K562 (cell line): ENCODE data around the gene DHCR24.

Experiments
- BRF1 ChIP-seq: IDR thresholded peaks from 3 replicates; pipeline ENCODE4 v1.6.1; 2011; ENCODE audit warnings: borderline replicate concordance, mild to moderate bottlenecking; ENCODE audit not compliant: insufficient read length; ENCODE audit errors: extremely low read depth
- FOXM1 ChIP-seq, 2 experiments: fragments of 450-650 bp in 1 of 2; sonication (generic) in 1 of 2; formaldehyde crosslinking in 1 of 2; IDR thresholded peaks; 2 replicates each; pipeline versions ENCODE4 v1.6.1 to v1.9.0; 2017 to 2022; ENCODE audit warnings: low read depth in 2 of 2, mild to moderate bottlenecking in 2 of 2, missing genetic modification reagents in 1 of 2, moderate library complexity in 1 of 2
- HCFC1 ChIP-seq: IDR thresholded peaks from 2 replicates; pipeline ENCODE4 v1.6.1; 2012; ENCODE audit warnings: low read depth, low read length, improper control_type of control experiment
- IRF2 ChIP-seq: sonication (generic); formaldehyde crosslinking; IDR thresholded peaks from 2 replicates; pipeline ENCODE4 v1.8.1; 2022; ENCODE audit warnings: mild to moderate bottlenecking, missing genetic modification reagents
- KDM1A ChIP-seq, 2 experiments: fragments of 450-650 bp; IDR thresholded peaks; 2 replicates each; pipeline ENCODE4 v1.6.1; 2016; ENCODE audit warnings: mild to moderate bottlenecking in 2 of 2
- MTA3 ChIP-seq: fragments of 450-650 bp; formaldehyde crosslinking; IDR thresholded peaks from 2 replicates; pipeline ENCODE4 v1.6.1; 2017; ENCODE audit warnings: mild to moderate bottlenecking, borderline replicate concordance
- NFRKB ChIP-seq: fragments of 450-650 bp; IDR thresholded peaks from 2 replicates; pipeline ENCODE4 v1.6.1; 2016; ENCODE audit warnings: low read depth
- NR1H2 ChIP-seq: sonication (generic); formaldehyde crosslinking; IDR thresholded peaks from 2 replicates; pipeline ENCODE4 v1.4.0; 2020; ENCODE audit warnings: mild to moderate bottlenecking, missing genetic modification reagents
- POLR2A ChIP-seq: fragments of 450-650 bp; conservative IDR thresholded peaks from 2 replicates; pipeline ENCODE4 v1.6.1; 2016
- ZNF146 ChIP-seq: IDR thresholded peaks from one replicate; pipeline ENCODE4 v1.6.1; 2018; ENCODE audit warnings: missing compliant biosample characterization; ENCODE audit not compliant: unreplicated experiment
- ZNF717 ChIP-seq: fragments of 250-450 bp; sonication (Bioruptor Pico); IDR thresholded peaks from 2 replicates; pipeline ENCODE4 v1.5.0; 2021
- TF ChIP-seq, protein P1 (sequence below), 2 experiments: fragments of 200-800 bp in 1 of 2; sonication (Bioruptor generic) in 1 of 2; sonication (generic) in 1 of 2; formaldehyde crosslinking in 1 of 2; IDR thresholded peaks in 1 of 2; conservative IDR thresholded peaks in 1 of 2; 2 replicates each; pipeline versions ENCODE4 v1.5.0 to v1.6.1; 2016 to 2020; ENCODE audit warnings: missing compliant biosample characterization in 1 of 2, missing genetic modification characterization in 1 of 2, missing genetic modification reagents in 1 of 2
- TF ChIP-seq, protein P2 (sequence below), 3 experiments: IDR thresholded peaks in 2 of 3; conservative IDR thresholded peaks in 1 of 3; 2 replicates each; pipeline ENCODE4 v1.5.1; 2011 to 2012; ENCODE audit warnings: low read length in 3 of 3, mild to moderate bottlenecking in 3 of 3, control low read depth in 2 of 3, improper control_type of control experiment in 1 of 3, inconsistent platforms in 1 of 3, low read depth in 1 of 3, mixed read lengths in 1 of 3, moderate library complexity in 1 of 3; ENCODE audit not compliant: insufficient read depth in 2 of 3
- TF ChIP-seq, protein P3 (sequence below): fragments of 250-450 bp; sonication (Bioruptor Pico); IDR thresholded peaks from 2 replicates; pipeline ENCODE4 v1.8.0; 2021; ENCODE audit warnings: mild to moderate bottlenecking, moderate library complexity

DNA sequence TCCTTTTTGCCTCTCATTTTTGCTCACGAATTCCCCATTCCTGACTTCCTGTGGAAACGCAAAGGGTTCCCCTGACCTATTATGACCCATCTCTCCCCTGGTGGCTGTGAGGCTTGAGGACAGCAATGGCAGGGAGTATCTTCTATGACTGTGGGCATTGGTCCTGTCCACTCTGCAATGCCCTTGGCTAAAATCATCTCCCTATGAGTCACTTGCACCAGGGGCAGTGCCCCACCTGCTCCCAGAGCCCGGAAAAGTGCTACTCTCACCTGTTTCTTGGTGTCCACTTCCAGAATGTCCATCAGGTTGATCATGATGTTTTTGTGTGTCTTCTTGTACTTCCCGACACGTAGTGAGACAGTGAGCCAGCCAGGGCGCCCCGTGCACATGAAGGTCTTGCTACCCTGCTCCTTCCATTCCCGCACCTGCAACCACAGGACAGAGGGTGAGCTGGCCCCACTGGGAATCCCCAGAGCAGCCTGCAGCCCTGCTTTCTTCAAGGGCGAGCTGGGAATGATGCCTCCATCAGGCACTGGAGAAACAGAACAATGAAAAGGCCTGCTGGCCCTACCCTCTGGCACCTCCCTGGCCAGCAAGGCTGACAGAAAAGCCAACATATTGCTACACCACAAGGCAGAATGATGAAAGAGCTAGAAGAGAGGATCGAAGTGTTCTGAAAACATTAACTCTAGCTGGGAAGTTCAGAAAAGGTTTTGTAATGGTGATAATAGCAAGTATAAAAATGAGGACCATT, 3.5 kb downstream of the DHCR24 start:
- TF ChIP-seq FOXM1 (IDR thresholded peaks at IDR 0.05; ENCODE audit: low read depth), result no peak
- no peak for TF ChIP-seq FOXM1 (CRISPR knock-in tag; IDR thresholded peaks at IDR 0.05; ENCODE audit: low read depth)
- TF ChIP-seq HCFC1, result no peak
- TF ChIP-seq ZNF717 (CRISPR knock-in tag), result no peak
- no peak for TF ChIP-seq KDM1A (IDR thresholded peaks at IDR 0.05)
- no peak for TF ChIP-seq NFRKB
- TF ChIP-seq, protein P1, sequence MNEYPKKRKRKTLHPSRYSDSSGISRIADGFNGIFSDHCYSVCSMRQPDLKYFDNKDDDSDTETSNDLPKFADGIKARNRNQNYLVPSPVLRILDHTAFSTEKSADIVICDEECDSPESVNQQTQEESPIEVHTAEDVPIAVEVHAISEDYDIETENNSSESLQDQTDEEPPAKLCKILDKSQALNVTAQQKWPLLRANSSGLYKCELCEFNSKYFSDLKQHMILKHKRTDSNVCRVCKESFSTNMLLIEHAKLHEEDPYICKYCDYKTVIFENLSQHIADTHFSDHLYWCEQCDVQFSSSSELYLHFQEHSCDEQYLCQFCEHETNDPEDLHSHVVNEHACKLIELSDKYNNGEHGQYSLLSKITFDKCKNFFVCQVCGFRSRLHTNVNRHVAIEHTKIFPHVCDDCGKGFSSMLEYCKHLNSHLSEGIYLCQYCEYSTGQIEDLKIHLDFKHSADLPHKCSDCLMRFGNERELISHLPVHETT (CRISPR knock-in tag; conservative IDR thresholded peaks at IDR 0.05 in 1 of 2, IDR thresholded peaks at IDR 0.05 in 1 of 2), result no peak
- TF ChIP-seq, protein P2, sequence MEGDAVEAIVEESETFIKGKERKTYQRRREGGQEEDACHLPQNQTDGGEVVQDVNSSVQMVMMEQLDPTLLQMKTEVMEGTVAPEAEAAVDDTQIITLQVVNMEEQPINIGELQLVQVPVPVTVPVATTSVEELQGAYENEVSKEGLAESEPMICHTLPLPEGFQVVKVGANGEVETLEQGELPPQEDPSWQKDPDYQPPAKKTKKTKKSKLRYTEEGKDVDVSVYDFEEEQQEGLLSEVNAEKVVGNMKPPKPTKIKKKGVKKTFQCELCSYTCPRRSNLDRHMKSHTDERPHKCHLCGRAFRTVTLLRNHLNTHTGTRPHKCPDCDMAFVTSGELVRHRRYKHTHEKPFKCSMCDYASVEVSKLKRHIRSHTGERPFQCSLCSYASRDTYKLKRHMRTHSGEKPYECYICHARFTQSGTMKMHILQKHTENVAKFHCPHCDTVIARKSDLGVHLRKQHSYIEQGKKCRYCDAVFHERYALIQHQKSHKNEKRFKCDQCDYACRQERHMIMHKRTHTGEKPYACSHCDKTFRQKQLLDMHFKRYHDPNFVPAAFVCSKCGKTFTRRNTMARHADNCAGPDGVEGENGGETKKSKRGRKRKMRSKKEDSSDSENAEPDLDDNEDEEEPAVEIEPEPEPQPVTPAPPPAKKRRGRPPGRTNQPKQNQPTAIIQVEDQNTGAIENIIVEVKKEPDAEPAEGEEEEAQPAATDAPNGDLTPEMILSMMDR (IDR thresholded peaks at IDR 0.05 in 2 of 3, conservative IDR thresholded peaks at IDR 0.05 in 1 of 3; ENCODE audit: insufficient read depth in 2 of 3, low read depth in 1 of 3, low read length in 3 of 3), result no peak
- no peak for TF ChIP-seq POLR2A
- no peak for TF ChIP-seq NR1H2 (CRISPR knock-in tag)
- TF ChIP-seq, protein P3, sequence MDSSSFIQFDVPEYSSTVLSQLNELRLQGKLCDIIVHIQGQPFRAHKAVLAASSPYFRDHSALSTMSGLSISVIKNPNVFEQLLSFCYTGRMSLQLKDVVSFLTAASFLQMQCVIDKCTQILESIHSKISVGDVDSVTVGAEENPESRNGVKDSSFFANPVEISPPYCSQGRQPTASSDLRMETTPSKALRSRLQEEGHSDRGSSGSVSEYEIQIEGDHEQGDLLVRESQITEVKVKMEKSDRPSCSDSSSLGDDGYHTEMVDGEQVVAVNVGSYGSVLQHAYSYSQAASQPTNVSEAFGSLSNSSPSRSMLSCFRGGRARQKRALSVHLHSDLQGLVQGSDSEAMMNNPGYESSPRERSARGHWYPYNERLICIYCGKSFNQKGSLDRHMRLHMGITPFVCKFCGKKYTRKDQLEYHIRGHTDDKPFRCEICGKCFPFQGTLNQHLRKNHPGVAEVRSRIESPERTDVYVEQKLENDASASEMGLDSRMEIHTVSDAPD (CRISPR knock-in tag), result no peak
- no peak for TF ChIP-seq IRF2 (CRISPR knock-in tag)
- TF ChIP-seq ZNF146, result no peak
- no peak for TF ChIP-seq BRF1
- no peak for TF ChIP-seq MTA3
